Gastroesophageal sphincter (tissue), 3 donors: ENCODE data around the gene RSPH3.

Experiments
- CTCF ChIP-seq, 4 experiments: fragments of 200-600 bp in 2 of 4; fragments of 450-650 bp in 2 of 4; sonication (generic) in 1 of 4; IDR thresholded peaks; one replicate each; pipeline ENCODE4 v1.5.1; 2017 to 2019; ENCODE audit warnings: antibody characterized with exemption in 4 of 4, mild to moderate bottlenecking in 2 of 4, moderate library complexity in 2 of 4
- EP300 ChIP-seq: sonication (generic); formaldehyde crosslinking; IDR thresholded peaks from one replicate; pipeline ENCODE4 v1.6.1; 2017; ENCODE audit warnings: antibody characterized with exemption, mild to moderate bottlenecking
- POLR2A ChIP-seq, 2 donors: fragments of 450-650 bp; IDR thresholded peaks; one replicate each; pipeline ENCODE4 v1.6.1; 2017; ENCODE audit warnings: antibody characterized with exemption in 2 of 2, mild to moderate bottlenecking in 2 of 2, moderate library complexity in 1 of 2

GRCh38 chr6:159045801-159046200, 45.8 kb upstream of the RSPH3 start:
- TF ChIP-seq POLR2A (IDR thresholded peaks at IDR 0.05) = no peak
- no peak for TF ChIP-seq CTCF (IDR thresholded peaks at IDR 0.05)
- no peak for TF ChIP-seq EP300
